SK-N-SH (cell line): ENCODE results near the gene ANK3.

ENCODE experiments used
- EP300 ChIP-seq, 2 experiments: IDR thresholded peaks; 2 replicates each; pipeline versions ENCODE4 v1.4.0 to v1.6.1; 2012; ENCODE audit warnings: borderline replicate concordance in 1 of 2, low read depth in 1 of 2, low read length in 1 of 2
- NRF1 ChIP-seq: IDR thresholded peaks from 2 replicates; pipeline ENCODE4 v1.6.1; 2012; ENCODE audit warnings: low read depth, mild to moderate bottlenecking, low read length
- SIN3A ChIP-seq: IDR thresholded peaks from 2 replicates; pipeline ENCODE4 v1.6.1; 2012; ENCODE audit warnings: low read depth, mild to moderate bottlenecking, low read length, moderate library complexity, borderline replicate concordance
- TAF1 ChIP-seq: IDR thresholded peaks from 2 replicates; pipeline ENCODE4 v1.6.1; 2012; ENCODE audit warnings: low read depth, mild to moderate bottlenecking, low read length, moderate library complexity, borderline replicate concordance
- TF ChIP-seq, protein P1 (sequence below): fragments of 200-600 bp; sonication (generic); IDR thresholded peaks from 2 replicates; pipeline ENCODE4 v1.6.1; 2017; ENCODE audit warnings: antibody characterized with exemption, mild to moderate bottlenecking, moderate library complexity
- TF ChIP-seq, protein P2 (sequence below): IDR thresholded peaks from 2 replicates; pipeline ENCODE4 v1.4.0; 2012; ENCODE audit warnings: low read depth, borderline replicate concordance
- TF ChIP-seq, protein P3 (sequence below): fragments of 150-350 bp; IDR thresholded peaks from 2 replicates; pipeline ENCODE4 v1.6.1; 2016; ENCODE audit warnings: mild to moderate bottlenecking, low read depth, low read length

DNA sequence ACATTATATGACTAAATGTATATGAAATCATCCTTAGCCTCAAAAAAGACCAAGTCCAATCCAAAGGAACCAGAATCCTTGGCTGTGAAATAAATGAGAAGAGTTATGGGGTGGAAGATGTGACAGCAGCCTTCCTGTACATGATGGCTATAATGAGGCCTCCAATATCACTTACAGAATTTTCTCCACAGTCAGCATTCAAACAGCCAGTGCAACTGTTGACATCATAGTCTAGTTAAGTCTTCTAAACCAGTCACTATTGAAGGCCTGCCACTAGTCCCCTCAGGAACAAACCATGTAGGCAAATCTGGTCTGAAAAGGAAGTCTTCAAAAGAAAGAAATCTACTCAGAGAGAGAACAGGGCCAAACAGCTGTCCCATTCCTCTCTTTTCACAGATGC, 263.8 kb downstream of the ANK3 start:
- TF ChIP-seq, protein P1, sequence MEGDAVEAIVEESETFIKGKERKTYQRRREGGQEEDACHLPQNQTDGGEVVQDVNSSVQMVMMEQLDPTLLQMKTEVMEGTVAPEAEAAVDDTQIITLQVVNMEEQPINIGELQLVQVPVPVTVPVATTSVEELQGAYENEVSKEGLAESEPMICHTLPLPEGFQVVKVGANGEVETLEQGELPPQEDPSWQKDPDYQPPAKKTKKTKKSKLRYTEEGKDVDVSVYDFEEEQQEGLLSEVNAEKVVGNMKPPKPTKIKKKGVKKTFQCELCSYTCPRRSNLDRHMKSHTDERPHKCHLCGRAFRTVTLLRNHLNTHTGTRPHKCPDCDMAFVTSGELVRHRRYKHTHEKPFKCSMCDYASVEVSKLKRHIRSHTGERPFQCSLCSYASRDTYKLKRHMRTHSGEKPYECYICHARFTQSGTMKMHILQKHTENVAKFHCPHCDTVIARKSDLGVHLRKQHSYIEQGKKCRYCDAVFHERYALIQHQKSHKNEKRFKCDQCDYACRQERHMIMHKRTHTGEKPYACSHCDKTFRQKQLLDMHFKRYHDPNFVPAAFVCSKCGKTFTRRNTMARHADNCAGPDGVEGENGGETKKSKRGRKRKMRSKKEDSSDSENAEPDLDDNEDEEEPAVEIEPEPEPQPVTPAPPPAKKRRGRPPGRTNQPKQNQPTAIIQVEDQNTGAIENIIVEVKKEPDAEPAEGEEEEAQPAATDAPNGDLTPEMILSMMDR, result no peak
- TF ChIP-seq TAF1, result no peak
- TF ChIP-seq SIN3A, result no peak
- no peak for TF ChIP-seq EP300 (IDR thresholded peaks at IDR 0.05; ENCODE audit: borderline replicate concordance in 1 of 2, low read depth in 1 of 2, low read length in 1 of 2)
- TF ChIP-seq, protein P2, sequence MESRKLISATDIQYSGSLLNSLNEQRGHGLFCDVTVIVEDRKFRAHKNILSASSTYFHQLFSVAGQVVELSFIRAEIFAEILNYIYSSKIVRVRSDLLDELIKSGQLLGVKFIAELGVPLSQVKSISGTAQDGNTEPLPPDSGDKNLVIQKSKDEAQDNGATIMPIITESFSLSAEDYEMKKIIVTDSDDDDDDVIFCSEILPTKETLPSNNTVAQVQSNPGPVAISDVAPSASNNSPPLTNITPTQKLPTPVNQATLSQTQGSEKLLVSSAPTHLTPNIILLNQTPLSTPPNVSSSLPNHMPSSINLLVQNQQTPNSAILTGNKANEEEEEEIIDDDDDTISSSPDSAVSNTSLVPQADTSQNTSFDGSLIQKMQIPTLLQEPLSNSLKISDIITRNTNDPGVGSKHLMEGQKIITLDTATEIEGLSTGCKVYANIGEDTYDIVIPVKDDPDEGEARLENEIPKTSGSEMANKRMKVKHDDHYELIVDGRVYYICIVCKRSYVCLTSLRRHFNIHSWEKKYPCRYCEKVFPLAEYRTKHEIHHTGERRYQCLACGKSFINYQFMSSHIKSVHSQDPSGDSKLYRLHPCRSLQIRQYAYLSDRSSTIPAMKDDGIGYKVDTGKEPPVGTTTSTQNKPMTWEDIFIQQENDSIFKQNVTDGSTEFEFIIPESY, result no peak
- no peak for TF ChIP-seq NRF1
- TF ChIP-seq, protein P3, sequence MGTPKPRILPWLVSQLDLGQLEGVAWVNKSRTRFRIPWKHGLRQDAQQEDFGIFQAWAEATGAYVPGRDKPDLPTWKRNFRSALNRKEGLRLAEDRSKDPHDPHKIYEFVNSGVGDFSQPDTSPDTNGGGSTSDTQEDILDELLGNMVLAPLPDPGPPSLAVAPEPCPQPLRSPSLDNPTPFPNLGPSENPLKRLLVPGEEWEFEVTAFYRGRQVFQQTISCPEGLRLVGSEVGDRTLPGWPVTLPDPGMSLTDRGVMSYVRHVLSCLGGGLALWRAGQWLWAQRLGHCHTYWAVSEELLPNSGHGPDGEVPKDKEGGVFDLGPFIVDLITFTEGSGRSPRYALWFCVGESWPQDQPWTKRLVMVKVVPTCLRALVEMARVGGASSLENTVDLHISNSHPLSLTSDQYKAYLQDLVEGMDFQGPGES, result no peak
